ENCODE measurements around the gene RERG. TPM values are rescaled to one million over a fixed set of nuclear protein-coding genes. Genes with fewer than 3 reads are reported as not detected.

RERG gene
- total RNA-seq, 1 experiment from 2014 or later, result not detected

DNA sequence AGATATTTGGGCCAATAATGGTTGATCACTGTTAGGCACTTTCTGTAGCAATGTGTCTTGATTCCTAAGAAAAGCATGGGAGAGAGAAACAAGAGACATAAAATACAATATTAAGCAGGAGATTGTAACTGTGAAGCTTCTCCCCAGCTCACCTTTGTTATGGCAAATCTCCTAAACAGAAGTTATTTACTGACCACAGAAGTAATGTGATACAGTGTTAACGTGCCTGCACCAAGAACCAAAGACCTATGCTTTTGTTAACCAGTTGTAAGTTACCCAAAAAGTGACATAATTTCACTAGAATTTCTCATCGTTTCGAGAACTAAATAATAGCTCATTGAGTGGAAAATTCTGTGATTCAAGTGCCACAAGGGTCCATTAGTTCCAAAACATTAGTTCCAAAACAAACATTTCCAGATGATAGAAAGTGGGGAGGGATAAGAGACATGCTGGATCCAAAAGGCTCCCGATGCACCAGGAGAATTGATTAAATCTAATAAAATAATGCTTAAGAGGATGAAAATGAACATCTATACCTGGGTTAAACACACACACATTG, 14.3 kb downstream of the RERG start:
- no peaks in the 10 kb centered on the region for H3K4me1 ChIP-seq
- no TSS peak for BruUV-seq (replicated peaks)
- no peak for DNase-seq
- TF ChIP-seq, protein P1, sequence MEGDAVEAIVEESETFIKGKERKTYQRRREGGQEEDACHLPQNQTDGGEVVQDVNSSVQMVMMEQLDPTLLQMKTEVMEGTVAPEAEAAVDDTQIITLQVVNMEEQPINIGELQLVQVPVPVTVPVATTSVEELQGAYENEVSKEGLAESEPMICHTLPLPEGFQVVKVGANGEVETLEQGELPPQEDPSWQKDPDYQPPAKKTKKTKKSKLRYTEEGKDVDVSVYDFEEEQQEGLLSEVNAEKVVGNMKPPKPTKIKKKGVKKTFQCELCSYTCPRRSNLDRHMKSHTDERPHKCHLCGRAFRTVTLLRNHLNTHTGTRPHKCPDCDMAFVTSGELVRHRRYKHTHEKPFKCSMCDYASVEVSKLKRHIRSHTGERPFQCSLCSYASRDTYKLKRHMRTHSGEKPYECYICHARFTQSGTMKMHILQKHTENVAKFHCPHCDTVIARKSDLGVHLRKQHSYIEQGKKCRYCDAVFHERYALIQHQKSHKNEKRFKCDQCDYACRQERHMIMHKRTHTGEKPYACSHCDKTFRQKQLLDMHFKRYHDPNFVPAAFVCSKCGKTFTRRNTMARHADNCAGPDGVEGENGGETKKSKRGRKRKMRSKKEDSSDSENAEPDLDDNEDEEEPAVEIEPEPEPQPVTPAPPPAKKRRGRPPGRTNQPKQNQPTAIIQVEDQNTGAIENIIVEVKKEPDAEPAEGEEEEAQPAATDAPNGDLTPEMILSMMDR (IDR thresholded peaks at IDR 0.05; ENCODE audit: insufficient read depth in 1 of 2, low read depth in 1 of 2, low read length in 1 of 2, severe bottlenecking in 1 of 2, unreplicated experiment in 1 of 2), result no peak
- ChIA-PET CTCF (no interaction called here), POLR2A (no interaction called here)
- Mint-ChIP-seq H3K4me3 (ENCODE audit: unreplicated experiment) (no peak overlapping the region), H3K4me1 (ENCODE audit: low read depth, unreplicated experiment) (no peaks in the 10 kb centered on the region), H3K9me3 (ENCODE audit: unreplicated experiment) (no peaks in the 10 kb centered on the region), H3K36me3 (ENCODE audit: insufficient read depth, unreplicated experiment) (no peaks in the 10 kb centered on the region), H3K27ac (ENCODE audit: unreplicated experiment) (no peak overlapping the region), H3K27me3 (ENCODE audit: insufficient read depth, unreplicated experiment) (no peaks in the 10 kb centered on the region)
- intact Hi-C loops (cut with micrococcal nuclease; ENCODE audit: unreplicated experiment), result no loop called here
- H3K27me3 ChIP-seq (replicated peaks; ENCODE audit: control insufficient read depth, insufficient read depth, low read length), result no peaks in the 10 kb centered on the region
- no peaks in the 10 kb centered on the region for H3K36me3 ChIP-seq (ENCODE audit: control insufficient read depth, insufficient read depth, low read length)
- H3K9me3 ChIP-seq, result no peaks in the 10 kb centered on the region
- no peak overlapping the region for H3K4me3 ChIP-seq (ENCODE audit: low read depth, low read length)

DNA sequence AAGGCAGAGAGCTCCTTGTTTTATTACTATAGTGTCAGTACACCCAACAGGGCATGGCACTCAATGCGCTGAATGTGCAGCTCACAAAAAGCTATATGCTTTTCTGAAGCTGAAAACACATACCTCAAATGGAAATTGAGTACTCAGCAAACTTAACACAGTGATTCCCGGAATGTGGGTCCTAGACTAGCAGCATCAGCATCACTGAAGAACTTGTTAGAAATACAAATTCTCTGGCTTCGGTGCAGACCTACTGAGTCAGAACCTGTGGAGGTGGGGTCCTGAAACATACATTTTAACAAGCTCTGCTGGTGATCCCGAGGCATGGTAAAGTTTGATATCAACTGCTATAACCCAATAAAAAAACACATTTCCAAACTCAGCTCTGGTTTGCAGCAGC, 14.9 kb downstream of the RERG start:
- BruUV-seq (replicated peaks), result no TSS peak
- Mint-ChIP-seq H3K4me3 (ENCODE audit: unreplicated experiment) (no peak overlapping the region), H3K4me1 (ENCODE audit: low read depth, unreplicated experiment) (no peaks in the 10 kb centered on the region)

GRCh38 chr12:15205341-15206010, 15.7 kb downstream of the RERG start:
- Mint-ChIP-seq H3K9me3 (ENCODE audit: unreplicated experiment) (no peaks in the 10 kb centered on the region), H3K4me3 (ENCODE audit: unreplicated experiment) (no peak overlapping the region), H3K4me1 (ENCODE audit: low read depth, unreplicated experiment) (no peaks in the 10 kb centered on the region), H3K27ac (ENCODE audit: unreplicated experiment) (no peak overlapping the region), H3K27me3 (ENCODE audit: insufficient read depth, unreplicated experiment) (peaks cover 3% of the 10 kb centered on the region), H3K36me3 (ENCODE audit: insufficient read depth, unreplicated experiment) (no peaks in the 10 kb centered on the region)
- Histone ChIP-seq H3K4me1 (no peaks in the 10 kb centered on the region), H3K36me3 (ENCODE audit: control insufficient read depth, insufficient read depth, low read length) (no peaks in the 10 kb centered on the region), H3K4me3 (ENCODE audit: low read depth, low read length) (no peak overlapping the region), H3K27me3 (replicated peaks; ENCODE audit: control insufficient read depth, insufficient read depth, low read length) (no peaks in the 10 kb centered on the region), H3K9me3 (no peaks in the 10 kb centered on the region)
- CTCF ChIA-PET, result no interaction called here
- TF ChIP-seq, protein P1 (IDR thresholded peaks at IDR 0.05; ENCODE audit: insufficient read depth in 1 of 2, low read depth in 1 of 2, low read length in 1 of 2, severe bottlenecking in 1 of 2, unreplicated experiment in 1 of 2), result no peak
- POLR2A ChIA-PET, result interaction anchor here (0.6 kb wide), 1 partner anchor 471 kb away, joined by 5 read pairs; no protein-coding TSS in a partner anchor
- no peak for DNase-seq
- no TSS peak for BruUV-seq (replicated peaks)
- intact Hi-C loops (cut with micrococcal nuclease; ENCODE audit: unreplicated experiment), result no loop called here

More for the DNA sequence above, 14.9 kb downstream of the RERG start:
- Histone ChIP-seq H3K36me3 (ENCODE audit: control insufficient read depth, insufficient read depth, low read length) (no peaks in the 10 kb centered on the region), H3K4me1 (no peaks in the 10 kb centered on the region), H3K9me3 (no peaks in the 10 kb centered on the region), H3K27me3 (replicated peaks; ENCODE audit: control insufficient read depth, insufficient read depth, low read length) (no peaks in the 10 kb centered on the region), H3K4me3 (ENCODE audit: low read depth, low read length) (no peak overlapping the region)
- TF ChIP-seq, protein P1 (IDR thresholded peaks at IDR 0.05; ENCODE audit: insufficient read depth in 1 of 2, low read depth in 1 of 2, low read length in 1 of 2, severe bottlenecking in 1 of 2, unreplicated experiment in 1 of 2), result no peak
- intact Hi-C loops (cut with micrococcal nuclease; ENCODE audit: unreplicated experiment), result no loop called here
- Mint-ChIP-seq H3K27me3 (ENCODE audit: insufficient read depth, unreplicated experiment) (no peaks in the 10 kb centered on the region), H3K9me3 (ENCODE audit: unreplicated experiment) (no peaks in the 10 kb centered on the region), H3K27ac (ENCODE audit: unreplicated experiment) (no peak overlapping the region), H3K36me3 (ENCODE audit: insufficient read depth, unreplicated experiment) (no peaks in the 10 kb centered on the region)
- ChIA-PET POLR2A (interaction anchor here (0.6 kb wide), 1 partner anchor 472 kb away, joined by 5 read pairs; no protein-coding TSS in a partner anchor), CTCF (no interaction called here)
- no peak for DNase-seq

All from Caco-2 (cell line).